LNCAP (cell line): ENCODE measurements around the gene NAA15.
A peak's percentile ranks its signal among the peaks of the same experiment; 100 is the strongest.

Experiments used
- CTCF ChIP-seq: fragments of 450-650 bp; IDR thresholded peaks from 2 replicates; pipeline ENCODE4 v1.5.1; 2017; ENCODE audit warnings: mild to moderate bottlenecking

NAA15 gene

GRCh38 chr4:139282065-139282720 lies 19.1 kb upstream of the NAA15 start:
- no peak for TF ChIP-seq CTCF

GRCh38 chr4:139282721-139283075 lies 18.6 kb upstream of the NAA15 start:
- no peak for TF ChIP-seq CTCF

GRCh38 chr4:139286186-139286698 lies 15.1 kb upstream of the NAA15 start:
- TF ChIP-seq CTCF = no peak

GRCh38 chr4:139295206-139295941 lies 5.9 kb upstream of the NAA15 start:
- peak; percentile 79 for TF ChIP-seq CTCF

- no peak for TF ChIP-seq CTCF
These were observed 5.4 kb upstream of the NAA15 start for GRCh38 chr4:139295942-139296299.

- TF ChIP-seq CTCF = no peak
These were observed 4.3 kb upstream of the NAA15 start for GRCh38 chr4:139297001-139297410.

- TF ChIP-seq CTCF = no peak
These were observed 1.8 kb upstream of the NAA15 start for GRCh38 chr4:139299536-139299935.
